HG03135 (cell line): ENCODE data around the gene MED16.

Source experiments
- ATAC-seq: cut with Tn5 transposase; IDR thresholded peaks from one replicate; pipeline ENCODE4 v1.9.1; 2021; ENCODE audit warnings: mild to moderate bottlenecking, moderate library complexity; ENCODE audit not compliant: unreplicated experiment

The MED16 gene

DNA sequence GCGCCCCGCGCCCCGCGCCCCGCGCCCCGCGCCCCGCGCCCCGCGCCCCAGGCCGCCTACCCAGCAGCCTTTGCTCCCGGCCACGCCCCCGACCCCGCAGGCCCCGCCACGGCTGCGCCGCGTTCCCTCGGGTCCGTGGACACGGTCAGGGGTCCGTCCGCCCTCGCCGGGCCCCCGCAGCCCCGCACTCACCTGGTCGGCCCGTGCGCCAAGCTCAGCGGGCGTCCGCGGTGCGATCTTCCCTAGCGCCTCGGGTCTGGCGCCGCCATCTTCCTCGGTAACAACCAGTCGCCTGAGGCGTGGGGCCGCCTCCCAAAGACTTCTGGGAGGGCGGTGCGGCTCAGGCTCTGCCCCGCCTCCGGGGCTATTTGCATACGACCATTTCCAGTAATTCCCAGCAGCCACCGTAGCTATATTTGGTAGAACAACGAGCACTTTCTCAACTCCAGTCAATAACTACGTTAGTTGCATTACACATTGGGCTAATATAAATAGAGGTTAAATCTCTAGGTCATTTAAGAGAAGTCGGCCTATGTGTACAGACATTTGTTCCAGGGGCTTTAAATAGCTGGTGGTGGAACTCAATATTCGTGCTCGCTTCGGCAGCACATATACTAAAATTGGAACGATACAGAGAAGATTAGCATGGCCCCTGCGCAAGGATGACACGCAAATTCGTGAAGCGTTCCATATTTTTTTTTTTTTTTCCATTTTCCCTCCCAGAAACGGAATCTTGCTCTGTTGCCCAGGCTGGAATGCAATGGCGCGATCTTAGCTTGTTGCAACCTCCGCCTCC is at the start of gene MED16, which contains the start of gene RNU6-9:
Gene MED16 (minus strand): TSS at position 294 of the 796 bp plus-strand sequence. CDS start 2,056 bp downstream, outside the sequence.
Gene RNU6-9 (plus strand): TSS at position 591 of the 796 bp plus-strand sequence.
- peak; percentile 79 for ATAC-seq

- no peak for ATAC-seq
Measured at GRCh38 chr19:942133-942645, 49.2 kb upstream of the MED16 start.

GRCh38 chr19:941292-942132 is 48.5 kb upstream of the MED16 start:
- no peak for ATAC-seq

DNA sequence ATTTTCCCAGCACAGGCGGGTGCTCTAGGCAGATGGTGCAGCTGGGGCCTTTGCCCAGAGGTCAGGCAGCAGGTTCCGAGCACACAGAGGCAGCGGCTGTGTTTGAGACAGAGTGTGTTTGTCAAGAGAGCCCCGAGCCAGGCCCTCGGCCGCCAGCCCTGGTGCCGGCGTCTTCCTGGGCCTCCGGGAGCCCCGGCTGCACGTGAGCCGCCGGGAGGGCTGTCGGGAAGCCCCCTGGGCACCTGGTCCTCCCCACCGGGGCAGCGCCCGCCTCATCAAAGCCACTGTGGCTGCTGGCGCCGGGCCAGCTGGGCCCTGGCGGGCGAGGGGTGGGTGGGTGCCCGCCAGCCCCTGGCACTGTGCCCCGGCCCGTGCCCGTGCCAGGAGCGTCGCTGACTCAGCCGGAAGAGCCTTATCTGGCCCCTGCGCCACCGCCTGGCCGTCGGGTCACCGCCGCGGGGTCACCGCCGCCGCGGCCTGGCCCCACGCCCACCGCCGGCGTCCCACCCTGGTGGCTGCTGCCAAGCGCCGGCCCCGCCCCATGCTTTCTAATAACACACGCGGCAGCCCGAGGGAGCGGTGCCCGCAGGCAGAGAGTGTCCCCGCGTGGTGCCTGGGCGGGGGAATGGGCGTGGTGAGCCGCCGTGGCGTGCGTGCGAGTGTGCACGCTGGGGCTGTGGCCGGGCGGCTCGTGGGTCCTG is 47.8 kb upstream of the MED16 start:
- ATAC-seq = no peak

- ATAC-seq = no peak
Measured at GRCh38 chr19:939922-940321, 46.9 kb upstream of the MED16 start.

- ATAC-seq = no peak
Measured at GRCh38 chr19:939439-939838, 46.5 kb upstream of the MED16 start.

- no peak for ATAC-seq
Measured at GRCh38 chr19:938233-938923, 45.4 kb upstream of the MED16 start.

GRCh38 chr19:937259-937694 is 44.3 kb upstream of the MED16 start:
- no peak for ATAC-seq

DNA sequence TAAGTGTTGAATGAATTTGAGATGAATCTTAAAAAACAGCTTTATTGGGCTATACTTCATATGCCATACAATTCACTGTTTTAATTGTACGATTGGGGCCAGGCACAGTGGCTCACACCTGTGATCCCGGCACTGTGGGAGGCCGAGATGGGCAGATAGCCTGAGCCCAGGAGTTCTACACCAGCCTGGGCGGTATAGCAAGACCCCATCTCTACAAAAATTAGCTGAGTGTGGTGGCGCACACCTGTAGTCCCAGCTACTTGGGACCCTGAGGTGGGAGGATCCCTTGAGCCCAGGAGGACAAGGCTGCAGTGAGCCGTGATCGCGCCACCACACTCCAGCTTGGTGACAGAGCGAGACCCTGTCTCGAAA is 43.2 kb upstream of the MED16 start:
- ATAC-seq = no peak

DNA sequence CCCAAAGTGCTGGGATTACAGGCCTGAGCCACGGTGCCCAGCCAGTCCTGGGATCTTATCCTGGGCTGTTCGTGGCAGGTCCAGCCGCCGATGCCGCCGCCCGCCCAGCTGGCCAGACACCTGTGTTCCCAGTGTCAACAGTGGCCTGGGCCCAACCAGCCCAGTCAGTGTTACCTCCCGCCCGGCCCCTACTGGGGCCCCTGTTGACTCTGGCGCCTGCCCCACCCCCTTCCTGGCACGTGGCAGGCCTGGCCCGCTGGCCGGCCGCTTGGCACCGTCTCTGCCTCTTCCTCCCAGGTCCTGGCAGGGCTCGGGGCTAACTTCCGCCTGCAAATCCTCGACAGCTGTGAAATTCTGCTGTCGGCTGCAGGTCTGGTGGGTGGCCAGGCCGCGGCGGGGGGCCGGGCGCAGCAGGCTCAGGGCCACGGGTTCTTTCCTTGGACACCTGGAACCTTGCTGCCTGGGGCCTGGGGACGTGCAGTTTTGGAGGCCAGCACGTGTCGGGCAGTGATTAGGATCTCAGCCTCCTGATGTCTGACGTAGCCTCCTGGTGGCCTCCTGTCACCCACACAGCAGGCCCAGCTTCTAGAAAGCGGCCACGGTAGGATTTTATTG is 42.0 kb upstream of the MED16 start:
- no peak for ATAC-seq

DNA sequence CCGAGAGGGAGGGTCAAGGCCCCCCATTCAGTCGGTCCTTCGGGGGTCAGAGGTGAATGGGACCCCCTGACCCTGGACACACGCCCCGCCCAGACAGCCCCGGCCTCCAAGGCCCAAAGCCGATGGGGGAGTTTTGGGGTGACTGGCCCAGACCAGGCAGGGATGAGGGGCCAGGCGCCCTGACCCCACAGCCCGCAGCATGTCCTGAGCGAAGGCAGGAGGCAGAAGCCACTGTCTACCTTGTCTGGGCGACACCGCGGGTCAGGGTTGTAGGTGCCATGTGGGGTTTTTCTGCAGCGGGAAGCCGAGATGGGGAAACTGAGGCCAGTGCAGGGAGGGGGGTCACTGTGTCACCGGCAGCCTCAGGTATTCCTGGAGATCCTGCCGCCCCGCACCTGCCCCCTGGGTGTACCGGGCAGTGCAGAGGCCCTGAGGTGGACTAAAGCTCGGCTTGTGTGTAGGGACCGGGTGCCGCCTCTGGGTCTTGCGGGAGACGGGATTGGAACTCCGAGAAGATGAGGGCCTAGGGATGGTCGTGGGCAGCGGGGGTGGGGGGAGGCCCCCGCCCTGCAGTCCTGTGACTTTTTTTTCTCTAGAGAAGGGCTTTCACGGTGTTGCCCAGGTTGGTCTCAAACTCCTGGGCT is 41.3 kb upstream of the MED16 start:
- no peak for ATAC-seq

DNA sequence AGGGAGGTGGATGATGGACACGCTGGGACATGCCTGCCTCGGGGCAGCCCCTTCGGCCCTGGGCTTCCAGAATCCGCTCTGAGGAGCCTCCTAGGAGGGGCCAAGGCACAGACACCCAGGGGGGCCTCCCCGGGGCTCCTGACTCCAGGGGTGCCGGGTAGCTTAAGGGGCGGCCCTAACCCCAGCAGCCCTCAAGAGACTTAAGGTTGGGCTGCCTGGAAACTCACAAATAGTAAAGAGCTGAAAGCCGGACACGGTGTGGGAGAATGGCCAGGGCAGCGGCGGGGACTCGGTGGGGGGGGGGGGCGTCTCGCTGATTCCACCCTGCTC is 40.5 kb upstream of the MED16 start:
- no peak for ATAC-seq

DNA sequence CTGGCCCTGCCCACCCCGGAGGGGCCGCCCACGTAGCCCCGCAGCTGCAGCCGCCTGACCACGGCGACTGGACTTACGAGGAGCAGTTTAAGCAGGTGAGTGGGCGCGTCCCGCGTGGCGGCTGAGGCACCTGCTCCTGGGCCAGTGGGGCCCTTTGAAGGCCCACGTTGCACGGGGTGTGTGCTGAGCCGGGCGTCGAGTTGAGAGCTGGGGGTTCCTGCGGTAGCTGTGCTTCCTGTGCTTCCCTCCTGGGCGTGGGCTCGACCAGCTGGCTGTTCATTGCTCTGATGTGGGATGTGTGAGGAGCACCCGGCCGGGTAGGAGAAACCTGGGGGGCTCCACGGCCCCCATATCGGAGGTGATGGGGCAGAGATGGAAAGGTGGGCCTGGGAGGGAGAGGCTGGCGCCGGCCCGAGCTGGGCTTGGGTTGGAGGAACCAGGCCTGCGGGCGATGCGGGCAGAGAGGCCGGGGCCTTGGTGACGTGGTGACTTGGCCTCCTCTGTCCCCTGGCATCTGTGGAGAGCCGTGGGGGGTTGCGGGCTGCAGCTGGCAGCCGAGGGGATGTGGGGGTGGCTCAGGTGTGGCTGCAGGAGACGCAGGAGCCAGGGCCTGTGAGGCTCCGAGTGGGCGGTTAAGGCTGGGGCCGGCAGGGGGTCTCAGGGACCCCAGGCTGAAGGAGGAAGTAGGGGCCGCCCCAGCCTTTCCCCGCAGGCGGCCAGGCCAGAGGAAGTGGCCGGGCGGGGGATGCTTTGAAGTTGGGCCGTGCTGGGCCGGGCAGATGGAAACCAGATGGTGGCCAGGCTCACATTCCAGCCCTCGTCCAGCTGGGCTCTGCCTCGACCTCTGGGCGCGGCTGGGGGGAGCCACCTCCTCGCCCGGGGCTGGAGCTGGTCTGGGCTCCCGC is 39.9 kb upstream of the MED16 start:
- no peak for ATAC-seq

- ATAC-seq = no peak
Measured at GRCh38 chr19:931860-932647, 39.1 kb upstream of the MED16 start.

- no peak for ATAC-seq
Measured at GRCh38 chr19:929891-930258, 36.9 kb upstream of the MED16 start.

DNA sequence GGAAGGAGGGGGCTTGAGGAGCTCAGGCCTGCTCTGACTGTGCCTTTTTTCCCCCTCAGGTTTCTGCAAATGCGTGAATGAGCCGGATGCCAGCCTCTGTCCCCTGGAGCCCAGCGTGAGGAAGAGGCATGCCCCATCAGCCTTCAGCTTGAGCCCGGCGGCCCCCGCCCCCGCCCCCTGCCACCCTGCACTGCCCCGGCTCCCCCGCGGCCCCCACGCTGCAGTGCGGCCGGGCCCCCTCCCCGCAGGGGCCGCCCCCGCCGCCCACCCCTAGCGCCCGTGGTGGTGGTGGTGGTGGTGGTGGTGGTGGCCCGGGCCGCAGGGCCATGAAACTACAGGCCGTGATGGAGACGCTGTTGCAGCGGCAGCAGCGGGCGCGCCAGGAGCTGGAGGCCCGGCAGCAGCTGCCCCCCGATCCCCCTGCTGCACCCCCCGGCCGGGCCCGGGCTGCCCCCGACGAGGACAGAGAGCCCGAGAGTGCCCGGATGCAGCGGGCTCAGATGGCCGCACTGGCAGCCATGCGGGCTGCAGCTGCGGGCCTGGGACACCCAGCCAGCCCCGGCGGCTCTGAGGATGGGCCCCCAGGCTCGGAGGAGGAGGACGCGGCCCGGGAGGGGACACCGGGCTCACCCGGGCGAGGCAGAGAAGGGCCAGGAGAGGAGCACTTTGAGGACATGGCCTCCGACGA is 36.4 kb upstream of the MED16 start:
- ATAC-seq = no peak

- no peak for ATAC-seq
Measured at GRCh38 chr19:928471-929202, 35.6 kb upstream of the MED16 start.
